GM12878 (cell line): Measurements from ENCODE around the gene ARHGAP20. TPM values are rescaled to one million over a fixed set of nuclear protein-coding genes. Genes with fewer than 3 reads are reported as not detected.
A peak's percentile ranks its signal among the peaks of the same experiment; 100 is the strongest.

ENCODE experiments used
- ATAC-seq: fragments of 200-7000 bp; cut with Tn5 transposase; 3 replicates; pipeline ENCODE4 v1.9.1; 2020; ENCODE audit warnings: mild to moderate bottlenecking, moderate library complexity
- BruUV-seq: library from RNA; stranded (reverse); fragments of 400-500 nt; replicated peaks from 2 replicates; lab custom pipeline; 2021; lab: Mats Ljungman, UMichigan
- CTCF ChIA-PET: fragments of 300-600 bp; sonication (Branson Sonifier 250); formaldehyde crosslinking; extraction: SDS; loops from one replicate; lab custom pipeline; 2021; ENCODE audit warnings: inconsistent platforms; lab: Yijun Ruan, JAX
- POLR2A ChIA-PET: fragments of 350-600 bp; formaldehyde crosslinking; extraction: SDS; loops from one replicate; lab custom pipeline; 2021; ENCODE audit warnings: inconsistent platforms; lab: Charles Lee
- RAD21 ChIA-PET: fragments of 300-600 bp; sonication (Branson Sonifier 250); formaldehyde crosslinking; loops from one replicate; lab custom pipeline; 2023; ENCODE audit warnings: antibody characterized with exemption; ENCODE audit not compliant: unreplicated experiment; lab: Charles Lee
- SMC1A ChIA-PET: fragments of 300-600 bp; sonication (Branson Sonifier 250); formaldehyde crosslinking; loops from one replicate; lab custom pipeline; 2023; ENCODE audit not compliant: unreplicated experiment, uncharacterized antibody; lab: Charles Lee
- DNase-seq: peaks from one replicate; pipeline ENCODE4 v3.0.0-alpha.2; 2011; ENCODE audit warnings: low read depth, low spot score
- FAIRE-seq: peaks from 3 replicates; lab custom pipeline; 2011; peaks lifted over from hg19 to GRCh38; lab: Jason Lieb, UNC
- H2AFZ ChIP-seq: 2 replicates; pipeline ENCODE4 v1.6.0; 2011; ENCODE audit warnings: low read depth, low read length, control low read depth; ENCODE audit not compliant: control insufficient read depth
- H3K27ac ChIP-seq: 2 replicates; pipeline ENCODE4 v1.5.1; 2011; ENCODE audit warnings: control low read depth; ENCODE audit not compliant: control insufficient read depth, insufficient read depth
- H3K27me3 ChIP-seq, 2 experiments: replicated peaks in 1 of 2; 2 replicates each; pipeline versions ENCODE4 v1.6.0 to v1.6.1; 2011; ENCODE audit warnings: low read length in 1 of 2; ENCODE audit not compliant: control insufficient read depth in 2 of 2, insufficient read depth in 2 of 2
- H3K36me3 ChIP-seq, 2 experiments: 2 replicates each; pipeline ENCODE4 v1.5.1; 2011; ENCODE audit warnings: low read length in 1 of 2; ENCODE audit not compliant: control insufficient read depth in 2 of 2, insufficient read depth in 2 of 2
- H3K4me1 ChIP-seq: 2 replicates; pipeline ENCODE4 v1.6.1; 2011; ENCODE audit warnings: mild to moderate bottlenecking, low read length, moderate library complexity, mixed read lengths; ENCODE audit not compliant: control insufficient read depth, insufficient read depth
- H3K4me2 ChIP-seq: 2 replicates; pipeline ENCODE4 v1.6.0; 2011; ENCODE audit warnings: control low read depth; ENCODE audit not compliant: control insufficient read depth, insufficient read depth
- H3K4me3 ChIP-seq: fragments of 200-600 bp; sonication (generic); 2 replicates; pipeline ENCODE4 v1.5.1; 2016
- H3K79me2 ChIP-seq: 2 replicates; pipeline ENCODE4 v1.6.0; 2011; ENCODE audit warnings: low read length; ENCODE audit not compliant: control insufficient read depth, insufficient read depth
- H3K9ac ChIP-seq: 2 replicates; pipeline ENCODE4 v1.8.0; 2011; ENCODE audit warnings: low read length, control low read depth, mixed read lengths; ENCODE audit not compliant: control insufficient read depth, insufficient read depth
- H3K9me3 ChIP-seq: replicated peaks from 3 replicates; pipeline ENCODE4 v1.5.1; 2011; ENCODE audit warnings: mild to moderate bottlenecking, low read length; ENCODE audit not compliant: control insufficient read depth, insufficient read depth
- H4K20me1 ChIP-seq: 2 replicates; pipeline ENCODE4 v1.6.0; 2011; ENCODE audit not compliant: control insufficient read depth, insufficient read depth
- CBFB ChIP-seq: IDR thresholded peaks from 2 replicates; pipeline ENCODE4 v1.6.1; 2016; ENCODE audit warnings: antibody characterized with exemption, low read depth
- MTA3 ChIP-seq: IDR thresholded peaks from 2 replicates; pipeline ENCODE4 v1.6.1; 2012; ENCODE audit warnings: low read length, inconsistent platforms, borderline replicate concordance
- NR2F1 ChIP-seq: fragments of 450-650 bp; conservative IDR thresholded peaks from 2 replicates; pipeline ENCODE4 v1.6.1; 2017; ENCODE audit warnings: mild to moderate bottlenecking
- RAD21 ChIP-seq: IDR thresholded peaks from 2 replicates; pipeline ENCODE4 v1.6.1; 2011; ENCODE audit warnings: mild to moderate bottlenecking, low read depth, low read length, moderate library complexity; ENCODE audit not compliant: insufficient read depth
- SMC3 ChIP-seq: IDR thresholded peaks from 2 replicates; pipeline ENCODE4 v1.6.1; 2011; ENCODE audit warnings: low read length, improper control_type of control experiment, borderline replicate concordance
- in situ Hi-C: fragments of 300-500 bp; cut with MboI; formaldehyde crosslinking; loops from 9 replicates; pipeline ENCODE4 v1.14.3; 2018; ENCODE audit warnings: mixed read lengths
- intact Hi-C: fragments of 100-400 bp; cut with micrococcal nuclease; formaldehyde crosslinking; loops from one replicate; pipeline ENCODE4 v1.14.2; 2022; ENCODE audit not compliant: unreplicated experiment
- polyA plus RNA-seq, 11 experiments: library from polyadenylated mRNA; depleted of rRNA in 4 of 11; unstranded in 6 of 11; stranded (reverse) in 5 of 11; fragments of >200 nt; fragmentation: Nextera tagmentation in 4 of 11; fragmentation: Illumina TruSeq in 1 of 11; extraction: Ambion mirVana in 4 of 11; extraction: Trizol in 1 of 11; gene quantifications; 1 replicate in 1 of 11; 2 replicates in 10 of 11; pipeline versions ENCODE4 v1.2.1 to v1.2.3, GENCODE V29; 2011 to 2016; ENCODE audit warnings: inconsistent platforms in 2 of 11, missing spikeins in 2 of 11, low read depth in 1 of 11
- total RNA-seq, 4 experiments: library from RNA; depleted of rRNA in 3 of 4; stranded (reverse); fragments of >200 nt in 3 of 4; fragmentation: Illumina TruSeq in 1 of 4; extraction: Trizol in 1 of 4; gene quantifications; 2 replicates each; pipeline versions ENCODE4 v1.2.1 to v1.2.3, GENCODE V29; 2013 to 2021
- TF ChIP-seq, protein P1 (sequence below): fragments of 450-650 bp; IDR thresholded peaks from 2 replicates; pipeline ENCODE4 v1.6.1; 2016; ENCODE audit warnings: mild to moderate bottlenecking, moderate library complexity, borderline replicate concordance
- TF ChIP-seq, protein P2 (sequence below), 3 experiments: IDR thresholded peaks in 2 of 3; conservative IDR thresholded peaks in 1 of 3; 2 replicates each; pipeline ENCODE4 v1.5.1; 2011; ENCODE audit warnings: low read depth in 3 of 3, low read length in 3 of 3, mild to moderate bottlenecking in 3 of 3, control low read depth in 2 of 3, moderate library complexity in 2 of 3, inconsistent platforms in 1 of 3, mixed read lengths in 1 of 3; ENCODE audit not compliant: control insufficient read depth in 2 of 3, insufficient read depth in 1 of 3; ENCODE audit errors: extremely low read depth in 1 of 3

Gene ARHGAP20
- total and polyA plus RNA-seq, 10 of the 15 experiments (the other 5 are each of a cell fraction or from before 2014, with no cell fraction given): 0.01 TPM; not detected in 9

DNA sequence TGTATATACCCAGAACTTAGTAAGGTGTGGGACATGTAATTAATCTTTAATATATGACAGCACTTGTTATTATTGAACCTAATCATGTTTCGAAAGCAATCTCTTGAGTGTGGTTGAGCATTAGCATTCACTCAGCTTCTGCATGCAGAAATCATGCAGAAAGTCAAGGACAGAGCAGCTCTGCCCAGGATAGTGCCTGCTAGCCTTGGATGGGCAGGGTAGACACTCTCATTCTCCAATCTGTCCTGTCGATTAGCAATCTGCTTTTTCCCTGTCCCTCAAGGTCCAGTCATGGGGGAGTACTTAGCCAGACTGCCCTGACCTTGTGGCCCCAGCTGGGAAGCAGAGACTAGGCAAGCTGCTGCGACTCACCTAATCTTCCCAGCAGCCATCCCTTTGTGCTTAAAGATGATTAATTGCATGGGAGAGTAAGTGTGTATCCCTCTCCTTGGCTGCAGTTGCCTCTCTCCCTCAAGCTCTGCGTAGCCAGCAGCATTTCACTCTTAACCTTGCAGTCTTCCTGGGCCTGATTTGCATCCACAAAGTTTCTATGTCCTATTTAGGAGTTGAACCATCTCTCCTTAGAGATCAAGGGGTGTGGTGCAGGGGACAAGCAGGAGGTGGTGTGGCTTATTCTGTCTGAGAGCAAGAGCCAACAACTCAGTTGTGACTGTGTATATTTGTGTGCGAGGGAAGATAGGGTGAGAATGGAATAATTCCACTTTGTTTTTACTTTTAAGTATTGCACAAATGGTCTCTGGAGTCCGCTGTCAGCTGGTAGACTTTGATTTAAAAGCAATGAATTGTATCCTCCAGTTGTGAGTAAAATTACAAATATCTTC is 181.1 kb downstream of the ARHGAP20 start (continued):
- TF ChIP-seq, protein P1, sequence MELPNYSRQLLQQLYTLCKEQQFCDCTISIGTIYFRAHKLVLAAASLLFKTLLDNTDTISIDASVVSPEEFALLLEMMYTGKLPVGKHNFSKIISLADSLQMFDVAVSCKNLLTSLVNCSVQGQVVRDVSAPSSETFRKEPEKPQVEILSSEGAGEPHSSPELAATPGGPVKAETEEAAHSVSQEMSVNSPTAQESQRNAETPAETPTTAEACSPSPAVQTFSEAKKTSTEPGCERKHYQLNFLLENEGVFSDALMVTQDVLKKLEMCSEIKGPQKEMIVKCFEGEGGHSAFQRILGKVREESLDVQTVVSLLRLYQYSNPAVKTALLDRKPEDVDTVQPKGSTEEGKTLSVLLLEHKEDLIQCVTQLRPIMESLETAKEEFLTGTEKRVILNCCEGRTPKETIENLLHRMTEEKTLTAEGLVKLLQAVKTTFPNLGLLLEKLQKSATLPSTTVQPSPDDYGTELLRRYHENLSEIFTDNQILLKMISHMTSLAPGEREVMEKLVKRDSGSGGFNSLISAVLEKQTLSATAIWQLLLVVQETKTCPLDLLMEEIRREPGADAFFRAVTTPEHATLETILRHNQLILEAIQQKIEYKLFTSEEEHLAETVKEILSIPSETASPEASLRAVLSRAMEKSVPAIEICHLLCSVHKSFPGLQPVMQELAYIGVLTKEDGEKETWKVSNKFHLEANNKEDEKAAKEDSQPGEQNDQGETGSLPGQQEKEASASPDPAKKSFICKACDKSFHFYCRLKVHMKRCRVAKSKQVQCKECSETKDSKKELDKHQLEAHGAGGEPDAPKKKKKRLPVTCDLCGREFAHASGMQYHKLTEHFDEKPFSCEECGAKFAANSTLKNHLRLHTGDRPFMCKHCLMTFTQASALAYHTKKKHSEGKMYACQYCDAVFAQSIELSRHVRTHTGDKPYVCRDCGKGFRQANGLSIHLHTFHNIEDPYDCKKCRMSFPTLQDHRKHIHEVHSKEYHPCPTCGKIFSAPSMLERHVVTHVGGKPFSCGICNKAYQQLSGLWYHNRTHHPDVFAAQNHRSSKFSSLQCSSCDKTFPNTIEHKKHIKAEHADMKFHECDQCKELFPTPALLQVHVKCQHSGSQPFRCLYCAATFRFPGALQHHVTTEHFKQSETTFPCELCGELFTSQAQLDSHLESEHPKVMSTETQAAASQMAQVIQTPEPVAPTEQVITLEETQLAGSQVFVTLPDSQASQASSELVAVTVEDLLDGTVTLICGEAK: no peak
- TF ChIP-seq NR2F1: no peak

DNA sequence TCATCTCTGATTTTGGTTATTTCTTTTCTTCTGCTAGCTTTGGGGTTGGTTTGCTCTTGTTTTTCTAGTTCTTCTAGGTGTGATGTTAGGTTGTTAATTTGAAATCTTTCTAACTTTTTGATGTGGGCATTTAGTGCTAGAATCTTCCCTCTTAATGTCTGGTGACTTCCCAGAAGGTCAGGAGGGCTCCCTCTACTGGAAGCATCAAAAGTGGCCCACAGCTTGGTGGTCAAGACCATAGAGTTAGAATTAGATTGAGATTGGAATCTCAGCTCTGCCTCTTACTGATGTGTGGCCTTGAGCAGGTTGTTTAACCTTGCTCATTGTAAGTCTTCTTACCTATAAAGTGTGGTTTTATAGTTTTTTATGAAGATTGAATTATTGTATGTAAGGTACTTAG is 183.2 kb downstream of the ARHGAP20 start:
- no peaks in the 10 kb centered on the region for H3K36me3 ChIP-seq
- H3K4me2 ChIP-seq: no peak overlapping the region
- CTCF ChIA-PET: interaction anchor here (0.5 to 1.6 kb wide), 4 partner anchors 80 to 331 kb away, joined by 3 to 7 read pairs (median 4); no protein-coding TSS in a partner anchor
- RAD21 ChIA-PET: no interaction called here
- no peak overlapping the region for H3K4me3 ChIP-seq
- H3K79me2 ChIP-seq: no peaks in the 10 kb centered on the region
- POLR2A ChIA-PET: no interaction called here
- intact Hi-C loops (loop anchor here (5.0 kb wide), 1 partner anchor 77 kb away; no protein-coding TSS in a partner anchor), in situ Hi-C loops (no loop called here)
- FAIRE-seq (no peak), ATAC-seq (0 out of 3 replicates have a peak, but pooled peaks have one; percentile 42), DNase-seq (no peak)
- no TSS peak for BruUV-seq
- peaks cover 5% of the 10 kb centered on the region for H3K4me1 ChIP-seq
- H4K20me1 ChIP-seq: no peaks in the 10 kb centered on the region
- H3K27ac ChIP-seq: no peak overlapping the region
- no peak overlapping the region for H3K9ac ChIP-seq
- H3K27me3 ChIP-seq: no peaks in the 10 kb centered on the region
- TF ChIP-seq SMC3 (peak; percentile 23; the same call in 1 of the 2 replicates), RAD21 (no peak), CBFB (no peak), MTA3 (no peak)
- TF ChIP-seq, protein P2, sequence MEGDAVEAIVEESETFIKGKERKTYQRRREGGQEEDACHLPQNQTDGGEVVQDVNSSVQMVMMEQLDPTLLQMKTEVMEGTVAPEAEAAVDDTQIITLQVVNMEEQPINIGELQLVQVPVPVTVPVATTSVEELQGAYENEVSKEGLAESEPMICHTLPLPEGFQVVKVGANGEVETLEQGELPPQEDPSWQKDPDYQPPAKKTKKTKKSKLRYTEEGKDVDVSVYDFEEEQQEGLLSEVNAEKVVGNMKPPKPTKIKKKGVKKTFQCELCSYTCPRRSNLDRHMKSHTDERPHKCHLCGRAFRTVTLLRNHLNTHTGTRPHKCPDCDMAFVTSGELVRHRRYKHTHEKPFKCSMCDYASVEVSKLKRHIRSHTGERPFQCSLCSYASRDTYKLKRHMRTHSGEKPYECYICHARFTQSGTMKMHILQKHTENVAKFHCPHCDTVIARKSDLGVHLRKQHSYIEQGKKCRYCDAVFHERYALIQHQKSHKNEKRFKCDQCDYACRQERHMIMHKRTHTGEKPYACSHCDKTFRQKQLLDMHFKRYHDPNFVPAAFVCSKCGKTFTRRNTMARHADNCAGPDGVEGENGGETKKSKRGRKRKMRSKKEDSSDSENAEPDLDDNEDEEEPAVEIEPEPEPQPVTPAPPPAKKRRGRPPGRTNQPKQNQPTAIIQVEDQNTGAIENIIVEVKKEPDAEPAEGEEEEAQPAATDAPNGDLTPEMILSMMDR (IDR thresholded peaks at IDR 0.05 in 2 of 3, conservative IDR thresholded peaks at IDR 0.05 in 1 of 3; ENCODE audit: control insufficient read depth in 2 of 3, extremely low read depth in 1 of 3, insufficient read depth in 1 of 3, low read depth in 3 of 3, low read length in 3 of 3): peak; percentile 18 to 40 (median 39); a peak in 4 of 6 replicates
- H2AFZ ChIP-seq: no peak overlapping the region
- SMC1A ChIA-PET: no interaction called here
- peaks cover 3% of the 10 kb centered on the region; the same call in 1 of the 3 replicates for H3K9me3 ChIP-seq
